HL-60 (cell line): ENCODE measurements around the gene GTF3C1.

Experiments used
- TF ChIP-seq, protein P1 (sequence below): IDR thresholded peaks from one replicate; pipeline ENCODE4 v1.5.1; 2011; ENCODE audit warnings: low read length, control low read depth, inconsistent platforms; ENCODE audit not compliant: insufficient read depth
- TF ChIP-seq, protein P2 (sequence below): IDR thresholded peaks from 2 replicates; pipeline ENCODE4 v1.6.1; 2012; ENCODE audit warnings: low read depth; ENCODE audit not compliant: insufficient replicate concordance

DNA sequence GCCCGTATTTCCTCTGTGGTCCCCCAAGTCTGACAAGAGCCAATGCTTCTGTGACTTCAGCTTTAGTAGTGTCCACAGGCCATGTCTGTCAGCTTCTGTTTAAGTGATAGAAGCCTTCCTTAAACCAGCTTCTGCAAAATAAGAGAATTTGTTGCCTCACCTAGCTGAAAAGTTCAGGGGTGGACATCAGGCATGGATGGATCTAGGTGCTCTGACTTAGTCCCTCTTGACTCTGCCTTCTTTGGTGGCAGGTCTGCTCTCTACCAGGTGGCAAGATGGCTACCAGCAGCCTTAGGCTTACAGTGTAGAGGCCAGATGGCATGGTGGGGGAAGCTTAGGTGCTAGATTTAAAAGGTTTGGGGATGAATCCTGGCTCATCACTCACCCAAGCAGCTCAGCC is 33.9 kb upstream of the GTF3C1 start:
- TF ChIP-seq, protein P1, sequence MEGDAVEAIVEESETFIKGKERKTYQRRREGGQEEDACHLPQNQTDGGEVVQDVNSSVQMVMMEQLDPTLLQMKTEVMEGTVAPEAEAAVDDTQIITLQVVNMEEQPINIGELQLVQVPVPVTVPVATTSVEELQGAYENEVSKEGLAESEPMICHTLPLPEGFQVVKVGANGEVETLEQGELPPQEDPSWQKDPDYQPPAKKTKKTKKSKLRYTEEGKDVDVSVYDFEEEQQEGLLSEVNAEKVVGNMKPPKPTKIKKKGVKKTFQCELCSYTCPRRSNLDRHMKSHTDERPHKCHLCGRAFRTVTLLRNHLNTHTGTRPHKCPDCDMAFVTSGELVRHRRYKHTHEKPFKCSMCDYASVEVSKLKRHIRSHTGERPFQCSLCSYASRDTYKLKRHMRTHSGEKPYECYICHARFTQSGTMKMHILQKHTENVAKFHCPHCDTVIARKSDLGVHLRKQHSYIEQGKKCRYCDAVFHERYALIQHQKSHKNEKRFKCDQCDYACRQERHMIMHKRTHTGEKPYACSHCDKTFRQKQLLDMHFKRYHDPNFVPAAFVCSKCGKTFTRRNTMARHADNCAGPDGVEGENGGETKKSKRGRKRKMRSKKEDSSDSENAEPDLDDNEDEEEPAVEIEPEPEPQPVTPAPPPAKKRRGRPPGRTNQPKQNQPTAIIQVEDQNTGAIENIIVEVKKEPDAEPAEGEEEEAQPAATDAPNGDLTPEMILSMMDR = no peak
- TF ChIP-seq, protein P2, sequence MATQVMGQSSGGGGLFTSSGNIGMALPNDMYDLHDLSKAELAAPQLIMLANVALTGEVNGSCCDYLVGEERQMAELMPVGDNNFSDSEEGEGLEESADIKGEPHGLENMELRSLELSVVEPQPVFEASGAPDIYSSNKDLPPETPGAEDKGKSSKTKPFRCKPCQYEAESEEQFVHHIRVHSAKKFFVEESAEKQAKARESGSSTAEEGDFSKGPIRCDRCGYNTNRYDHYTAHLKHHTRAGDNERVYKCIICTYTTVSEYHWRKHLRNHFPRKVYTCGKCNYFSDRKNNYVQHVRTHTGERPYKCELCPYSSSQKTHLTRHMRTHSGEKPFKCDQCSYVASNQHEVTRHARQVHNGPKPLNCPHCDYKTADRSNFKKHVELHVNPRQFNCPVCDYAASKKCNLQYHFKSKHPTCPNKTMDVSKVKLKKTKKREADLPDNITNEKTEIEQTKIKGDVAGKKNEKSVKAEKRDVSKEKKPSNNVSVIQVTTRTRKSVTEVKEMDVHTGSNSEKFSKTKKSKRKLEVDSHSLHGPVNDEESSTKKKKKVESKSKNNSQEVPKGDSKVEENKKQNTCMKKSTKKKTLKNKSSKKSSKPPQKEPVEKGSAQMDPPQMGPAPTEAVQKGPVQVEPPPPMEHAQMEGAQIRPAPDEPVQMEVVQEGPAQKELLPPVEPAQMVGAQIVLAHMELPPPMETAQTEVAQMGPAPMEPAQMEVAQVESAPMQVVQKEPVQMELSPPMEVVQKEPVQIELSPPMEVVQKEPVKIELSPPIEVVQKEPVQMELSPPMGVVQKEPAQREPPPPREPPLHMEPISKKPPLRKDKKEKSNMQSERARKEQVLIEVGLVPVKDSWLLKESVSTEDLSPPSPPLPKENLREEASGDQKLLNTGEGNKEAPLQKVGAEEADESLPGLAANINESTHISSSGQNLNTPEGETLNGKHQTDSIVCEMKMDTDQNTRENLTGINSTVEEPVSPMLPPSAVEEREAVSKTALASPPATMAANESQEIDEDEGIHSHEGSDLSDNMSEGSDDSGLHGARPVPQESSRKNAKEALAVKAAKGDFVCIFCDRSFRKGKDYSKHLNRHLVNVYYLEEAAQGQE = no peak
